ENCODE results near the gene LIPT2. TPM values are rescaled to one million over a fixed set of nuclear protein-coding genes. Genes with fewer than 3 reads are reported as not detected.

Gene LIPT2
- 1 to 10 TPM in 5 of 6 donors, under 1 TPM in 1; 0.71 to 4.1 (median 2.2) TPM for total RNA-seq
- 1 to 10 TPM; 1.3 to 1.6 TPM for polyA plus RNA-seq

- no peaks in the 10 kb centered on the region for H3K9me3 ChIP-seq
- no peaks in the 10 kb centered on the region for H3K27me3 ChIP-seq
- FAIRE-seq: peak; percentile 5
- H3K4me3 ChIP-seq: peak within 1 kb of the TSS; percentile 69 to 97 (median 76)
- intact Hi-C loops (cut with DNase I): no loop called here
- no peaks in the 10 kb centered on the region for H3K36me3 ChIP-seq
- WGBS, 2 donors: 0% methylated on average over 75 to 94 of the region's 94 CpGs
- peak; percentile 95 to 99 (median 96) for ATAC-seq
- H3K27ac ChIP-seq: peak within 1 kb of the TSS; percentile 98 to 100 (median 100)
- no peak for TF ChIP-seq CTCF (IDR thresholded peaks at IDR 0.05)
- DNase-seq: peak; percentile 96 to 99 (median 98)
- H3K4me1 ChIP-seq: peaks cover 0 to 6% (median 0%) of the 10 kb centered on the region in 3 donors
Observed at GRCh38 chr11:74492974-74493790, at the start of gene LIPT2. Gene LIPT2 (minus strand): TSS chr11:74493724. CDS start chr11:74493703, 21 bp downstream.

GRCh38 chr11:74541466-74541865, 47.9 kb upstream of the LIPT2 start:
- FAIRE-seq: no peak
- no peaks in the 10 kb centered on the region for H3K36me3 ChIP-seq
- ATAC-seq: no peak

GRCh38 chr11:74540270-74540669, 46.7 kb upstream of the LIPT2 start:
- Histone ChIP-seq H3K4me1 (no peaks in the 10 kb centered on the region), H3K27me3 (no peaks in the 10 kb centered on the region), H3K27ac (no peak overlapping the region), H3K9me3 (no peaks in the 10 kb centered on the region), H3K4me3 (no peak overlapping the region), H3K36me3 (no peaks in the 10 kb centered on the region)
- FAIRE-seq (no peak), DNase-seq (no peak), ATAC-seq (no peak)
- no peak for TF ChIP-seq CTCF (IDR thresholded peaks at IDR 0.05)
- intact Hi-C loops (cut with DNase I): no loop called here
- 94 to 97% methylated on average over 9 of the region's 9 CpGs for WGBS, 2 donors

More at GRCh38 chr11:74541466-74541865, 47.9 kb upstream of the LIPT2 start:
- Histone ChIP-seq H3K9me3 (no peaks in the 10 kb centered on the region), H3K27ac (no peak overlapping the region), H3K27me3 (no peaks in the 10 kb centered on the region), H3K4me3 (no peak overlapping the region), H3K4me1 (no peaks in the 10 kb centered on the region)
- intact Hi-C loops (cut with DNase I): no loop called here
- WGBS, 2 donors: 91 to 92% methylated on average over 10 of the region's 10 CpGs
- DNase-seq: no peak
- TF ChIP-seq CTCF (IDR thresholded peaks at IDR 0.05): no peak

- H3K27ac ChIP-seq: no peak overlapping the region
- TF ChIP-seq CTCF (IDR thresholded peaks at IDR 0.05): no peak
- H3K4me1 ChIP-seq: no peaks in the 10 kb centered on the region
- ATAC-seq (no peak), FAIRE-seq (no peak), DNase-seq (no peak)
- H3K27me3 ChIP-seq: no peaks in the 10 kb centered on the region
- no peaks in the 10 kb centered on the region for H3K9me3 ChIP-seq
- no peaks in the 10 kb centered on the region for H3K36me3 ChIP-seq
- H3K4me3 ChIP-seq: no peak overlapping the region
- intact Hi-C loops (cut with DNase I): no loop called here
Observed at GRCh38 chr11:74538680-74539079, 45.2 kb upstream of the LIPT2 start.

Data from pancreas (tissue), 10 donors.